AG04450 (cell line): ENCODE measurements around the gene GCN1. TPM values are rescaled to one million over a fixed set of nuclear protein-coding genes. Genes with fewer than 3 reads are reported as not detected.
A peak's percentile ranks its signal among the peaks of the same experiment; 100 is the strongest.

ENCODE experiments used
- CTCF ChIA-PET: fragments of 300-600, 350-600 bp; formaldehyde crosslinking; extraction: SDS; loops from one replicate; lab custom pipeline; 2022; ENCODE audit warnings: antibody characterized with exemption, inconsistent platforms; lab: Charles Lee
- POLR2A ChIA-PET: fragments of 350-600 bp; formaldehyde crosslinking; extraction: SDS; loops from one replicate; lab custom pipeline; 2021; ENCODE audit warnings: antibody characterized with exemption, inconsistent platforms; lab: Yijun Ruan, JAX
- DNase-seq: peaks from one replicate; pipeline ENCODE4 v3.0.0-alpha.2; 2011; ENCODE audit warnings: low read depth, low spot score
- H3K27ac ChIP-seq: one replicate; pipeline ENCODE4 v1.5.1; 2012; ENCODE audit warnings: low read depth, low read length, control low read depth
- H3K27me3 ChIP-seq: one replicate; pipeline ENCODE4 v1.6.0; 2012; ENCODE audit warnings: low read length; ENCODE audit not compliant: control insufficient read depth, insufficient read depth
- H3K4me3 ChIP-seq: 2 replicates; pipeline ENCODE4 v1.5.1; 2011; ENCODE audit warnings: mild to moderate bottlenecking, low read depth, low read length, control low read depth
- H3K9me3 ChIP-seq: 2 replicates; pipeline ENCODE4 v1.5.1; 2012; ENCODE audit warnings: low read length; ENCODE audit not compliant: control insufficient read depth, insufficient read depth
- polyA plus RNA-seq: library from polyadenylated mRNA; depleted of rRNA; stranded (reverse); fragments of >200 nt; gene quantifications from 2 replicates; pipeline ENCODE4 v1.2.3, GENCODE V29; 2011
- TF ChIP-seq, protein P1 (sequence below): IDR thresholded peaks from 2 replicates; pipeline ENCODE4 v1.5.1; 2011; ENCODE audit warnings: low read depth, low read length, control low read depth, inconsistent platforms

Gene GCN1
- polyA plus RNA-seq, 1 experiment: 44.5 TPM

DNA sequence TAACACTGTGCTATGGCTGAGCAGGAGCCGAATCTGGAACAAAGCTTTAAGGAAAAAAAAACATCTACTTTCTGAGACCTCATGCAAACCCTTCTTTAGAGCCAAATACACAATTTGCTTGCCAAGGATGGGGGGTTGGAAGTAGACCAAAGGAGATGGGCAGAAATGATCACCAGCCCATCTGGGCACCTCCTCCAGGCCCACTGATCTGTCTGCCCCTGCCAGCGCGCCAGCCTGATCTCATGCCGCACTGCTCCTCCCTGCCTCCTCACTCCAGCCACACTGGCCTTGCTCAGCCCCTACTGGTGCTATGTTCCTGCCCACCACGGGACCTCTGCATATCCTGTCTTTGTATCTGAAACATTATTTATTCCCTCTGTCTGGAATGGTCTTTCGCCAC, 53.2 kb downstream of the GCN1 start:
- CTCF ChIA-PET: no interaction called here
- no peak overlapping the region for H3K27ac ChIP-seq

DNA sequence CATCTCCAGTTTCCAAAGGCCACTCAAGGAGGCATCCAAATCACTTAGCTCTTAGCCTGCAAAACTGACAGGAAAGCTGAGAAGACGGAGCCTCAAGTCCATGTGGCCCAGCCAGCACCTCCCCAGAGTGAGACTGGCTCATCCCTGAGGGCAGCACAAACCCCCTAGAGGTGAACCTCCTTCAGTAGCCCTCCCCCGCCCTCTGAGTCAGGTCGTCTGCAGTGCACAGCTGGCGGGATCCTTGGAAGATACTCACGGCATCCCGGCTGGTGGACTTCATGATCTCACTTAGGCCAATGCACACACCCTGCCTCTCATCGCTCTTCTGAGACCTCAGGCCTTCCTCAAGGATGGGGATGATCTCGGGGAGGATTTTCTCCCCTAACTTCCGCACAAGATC, 53.9 kb downstream of the GCN1 start:
- Histone ChIP-seq H3K27ac (no peak overlapping the region), H3K27me3 (no peaks in the 10 kb centered on the region), H3K9me3 (peaks cover 7% of the 10 kb centered on the region; the same call in 1 of the 2 replicates), H3K4me3 (no peak overlapping the region)
- POLR2A ChIA-PET: interaction anchor here (1.2 kb wide), 1 partner anchor 61 kb away, joined by 4 read pairs; the partner anchor contains the start of gene RPLP0
- DNase-seq: no peak
- CTCF ChIA-PET: no interaction called here
- TF ChIP-seq, protein P1, sequence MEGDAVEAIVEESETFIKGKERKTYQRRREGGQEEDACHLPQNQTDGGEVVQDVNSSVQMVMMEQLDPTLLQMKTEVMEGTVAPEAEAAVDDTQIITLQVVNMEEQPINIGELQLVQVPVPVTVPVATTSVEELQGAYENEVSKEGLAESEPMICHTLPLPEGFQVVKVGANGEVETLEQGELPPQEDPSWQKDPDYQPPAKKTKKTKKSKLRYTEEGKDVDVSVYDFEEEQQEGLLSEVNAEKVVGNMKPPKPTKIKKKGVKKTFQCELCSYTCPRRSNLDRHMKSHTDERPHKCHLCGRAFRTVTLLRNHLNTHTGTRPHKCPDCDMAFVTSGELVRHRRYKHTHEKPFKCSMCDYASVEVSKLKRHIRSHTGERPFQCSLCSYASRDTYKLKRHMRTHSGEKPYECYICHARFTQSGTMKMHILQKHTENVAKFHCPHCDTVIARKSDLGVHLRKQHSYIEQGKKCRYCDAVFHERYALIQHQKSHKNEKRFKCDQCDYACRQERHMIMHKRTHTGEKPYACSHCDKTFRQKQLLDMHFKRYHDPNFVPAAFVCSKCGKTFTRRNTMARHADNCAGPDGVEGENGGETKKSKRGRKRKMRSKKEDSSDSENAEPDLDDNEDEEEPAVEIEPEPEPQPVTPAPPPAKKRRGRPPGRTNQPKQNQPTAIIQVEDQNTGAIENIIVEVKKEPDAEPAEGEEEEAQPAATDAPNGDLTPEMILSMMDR: no peak

More for the DNA sequence above, 53.2 kb downstream of the GCN1 start:
- POLR2A ChIA-PET: no interaction called here
- no peak for DNase-seq
- Histone ChIP-seq H3K9me3 (peaks cover 7% of the 10 kb centered on the region; the same call in 1 of the 2 replicates), H3K27me3 (no peaks in the 10 kb centered on the region), H3K4me3 (no peak overlapping the region)
- TF ChIP-seq, protein P1: no peak

DNA sequence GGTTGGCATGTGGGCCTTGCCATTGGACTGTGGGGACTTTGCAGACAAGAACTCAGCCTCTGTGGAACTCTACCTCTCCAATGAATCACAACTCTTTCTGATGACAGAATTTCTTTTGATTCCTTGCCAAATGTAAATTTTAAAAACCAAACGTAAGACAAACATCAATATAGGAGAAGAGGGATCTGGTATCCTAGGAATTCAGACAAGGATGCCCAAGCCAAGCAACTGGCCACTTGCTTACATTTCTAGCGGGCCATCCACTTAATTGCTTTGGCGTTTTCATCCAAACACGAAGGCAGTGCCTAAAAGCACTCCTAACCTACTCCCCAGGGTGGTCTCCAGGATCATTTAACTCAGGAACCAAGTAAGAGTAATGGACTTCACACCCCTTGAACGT, 54.6 kb downstream of the GCN1 start:
- peak; percentile 32 for DNase-seq
- POLR2A ChIA-PET: interaction anchor here (0.6 to 1.2 kb wide), 2 partner anchors 35 to 61 kb away, joined by 4 to 20 read pairs; partner anchors contain the start of gene RPLP0
- TF ChIP-seq, protein P1: no peak
- no peaks in the 10 kb centered on the region for H3K27me3 ChIP-seq
- H3K4me3 ChIP-seq: no peak overlapping the region
- CTCF ChIA-PET: interaction anchor here (1.2 kb wide), 1 partner anchor 61 kb away, joined by 3 read pairs; the partner anchor contains the start of gene RPLP0
- H3K9me3 ChIP-seq: peaks cover 7% of the 10 kb centered on the region; the same call in 1 of the 2 replicates
- H3K27ac ChIP-seq: no peak overlapping the region

DNA sequence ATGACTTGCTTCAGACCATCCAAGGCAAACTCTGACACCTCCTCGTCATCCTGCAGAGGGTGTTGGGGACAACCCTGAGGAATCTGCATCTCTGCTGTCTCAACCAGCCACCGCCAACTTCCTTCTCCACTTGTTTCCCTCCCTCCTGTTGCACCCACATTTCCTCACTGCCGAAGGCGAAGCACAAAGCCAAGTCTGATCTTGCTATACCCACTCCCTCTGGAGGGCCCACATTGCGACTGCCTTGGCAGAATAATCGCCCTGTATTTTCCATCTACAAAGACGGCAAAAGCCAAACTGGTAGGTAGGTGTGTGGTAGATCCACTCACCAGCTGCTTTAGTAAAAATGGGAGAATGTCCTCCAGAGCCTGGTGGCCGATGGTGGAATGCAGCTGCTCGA, 56.1 kb downstream of the GCN1 start:
- Histone ChIP-seq H3K27me3 (no peaks in the 10 kb centered on the region), H3K27ac (no peak overlapping the region), H3K4me3 (no peak overlapping the region), H3K9me3 (peaks cover 7% of the 10 kb centered on the region; the same call in 1 of the 2 replicates)
- POLR2A ChIA-PET: no interaction called here
- TF ChIP-seq, protein P1: no peak
- CTCF ChIA-PET: no interaction called here
- DNase-seq: no peak

DNA sequence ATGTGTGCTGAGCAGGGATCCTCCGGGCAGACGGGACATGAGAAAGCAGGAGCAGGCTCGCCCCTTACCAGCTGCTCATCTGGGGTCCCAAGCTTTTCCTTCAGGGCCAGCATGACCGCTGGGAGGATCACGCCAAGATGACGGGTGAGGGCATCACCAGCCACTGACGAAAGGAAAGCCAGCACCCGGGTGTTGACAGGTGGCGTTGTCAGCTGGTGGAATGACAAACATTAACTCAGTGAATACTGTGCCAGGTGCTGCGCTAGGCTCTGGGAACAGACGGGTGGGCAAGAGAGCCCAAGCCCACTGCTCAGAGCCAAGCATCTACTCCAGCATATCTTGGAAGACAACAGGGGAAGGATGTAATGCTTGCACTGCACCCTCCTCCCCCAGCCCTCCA, 56.7 kb downstream of the GCN1 start:
- ChIA-PET POLR2A (no interaction called here), CTCF (no interaction called here)
- Histone ChIP-seq H3K27me3 (no peaks in the 10 kb centered on the region), H3K9me3 (peaks cover 7% of the 10 kb centered on the region; the same call in 1 of the 2 replicates), H3K4me3 (no peak overlapping the region), H3K27ac (no peak overlapping the region)
- TF ChIP-seq, protein P1: no peak
- no peak for DNase-seq
